Measurements from ENCODE around the gene SERPINA6.
"Not testable (repeated sequence)": the region's sequence is repeated elsewhere in the genome, so short reads cannot be mapped to it uniquely, and the experiment has no call there.

Gene SERPINA6

GRCh38 chr14:94354190-94354589 is 31.1 kb upstream of the SERPINA6 start:
- DNase-seq: not testable (repeated sequence)

GRCh38 chr14:94349276-94349675 is 26.1 kb upstream of the SERPINA6 start:
- DNase-seq: no peak

DNA sequence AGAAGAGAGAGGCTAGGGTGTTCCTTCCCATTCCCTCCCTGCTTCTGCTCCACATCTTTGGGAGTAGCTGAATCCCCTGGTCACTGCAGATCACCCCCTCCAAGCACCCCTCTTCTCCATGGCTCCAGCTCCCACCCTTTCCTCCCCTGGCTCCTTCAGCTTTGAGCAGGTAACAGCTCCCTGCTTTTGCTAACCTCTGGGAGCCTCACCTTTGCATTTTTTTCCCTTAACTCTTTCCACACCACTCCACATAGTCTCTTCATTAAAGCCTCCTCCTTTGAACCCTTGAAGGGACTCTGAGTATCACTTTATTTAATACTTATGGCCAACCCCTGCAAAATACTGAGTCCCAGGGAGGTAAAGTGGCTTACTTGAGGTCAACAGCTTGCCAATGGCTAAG is 25.7 kb upstream of the SERPINA6 start:
- no peak for DNase-seq

- no peak for DNase-seq
Measured at GRCh38 chr14:94346841-94347240, 23.7 kb upstream of the SERPINA6 start.

DNA sequence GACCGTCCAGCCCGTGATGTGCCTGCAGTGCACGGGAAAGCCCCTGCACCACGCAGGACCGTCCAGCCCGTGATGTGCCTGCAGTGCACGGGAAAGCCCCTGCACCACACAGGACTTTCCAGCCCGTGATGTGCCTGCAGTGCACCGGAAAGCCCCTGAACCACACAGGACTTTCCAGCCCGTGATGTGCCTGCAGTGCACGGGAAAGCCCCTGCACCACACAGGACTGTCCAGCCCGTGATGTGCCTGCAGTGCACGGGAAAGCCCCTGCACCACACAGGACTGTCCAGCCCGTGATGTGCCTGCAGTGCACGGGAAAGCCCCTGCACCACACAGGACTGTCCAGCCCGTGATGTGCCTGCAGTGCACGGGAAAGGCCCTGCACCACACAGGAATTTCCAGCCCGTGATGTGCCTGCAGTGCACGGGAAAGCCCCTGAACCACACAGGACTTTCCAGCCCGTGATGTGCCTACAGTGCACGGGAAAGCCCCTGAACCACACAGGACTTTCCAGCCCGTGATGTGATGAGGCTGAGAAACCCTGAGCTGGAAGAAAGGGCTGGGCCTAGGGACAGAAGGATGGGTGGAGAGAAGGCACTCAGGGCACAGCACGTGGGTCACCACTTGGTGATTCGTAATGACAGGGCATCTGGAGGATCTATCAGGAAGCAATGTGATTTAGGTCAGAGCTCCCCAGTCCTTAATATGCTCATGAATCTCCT is 23.1 kb upstream of the SERPINA6 start:
- DNase-seq: peak; percentile 87 to 95

DNA sequence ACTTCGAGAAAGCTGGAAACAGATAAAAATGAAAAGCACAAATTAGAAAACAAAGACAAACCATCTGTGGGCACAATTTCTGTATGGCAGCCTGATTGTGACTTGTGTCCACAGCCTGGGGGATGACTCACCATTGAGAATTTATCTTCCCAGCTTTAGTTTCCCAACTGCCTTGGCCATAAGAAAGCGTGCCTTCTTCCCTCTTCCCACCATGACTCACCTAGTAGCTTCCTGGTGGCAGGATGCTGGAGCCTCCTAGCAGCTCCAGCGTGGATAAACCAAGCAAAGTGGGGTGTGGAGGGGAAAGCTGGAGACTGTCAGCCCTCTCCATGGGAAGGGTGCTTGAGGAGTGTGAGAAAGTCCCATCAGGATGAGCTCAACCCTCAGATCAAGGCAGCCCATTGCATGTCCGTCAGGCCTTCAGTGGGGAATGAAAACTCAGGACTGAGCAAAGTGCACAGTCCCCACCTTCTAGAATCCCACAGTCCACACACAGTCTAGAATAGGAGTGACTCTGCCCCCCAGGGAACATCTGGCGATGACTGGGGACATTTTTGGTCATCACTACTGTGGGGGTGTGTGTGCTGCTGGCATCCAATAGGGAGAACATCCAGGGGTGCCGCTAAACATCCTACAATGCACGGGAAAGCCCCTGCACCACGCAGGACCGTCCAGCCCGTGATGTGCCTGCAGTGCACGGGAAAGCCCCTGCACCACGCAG is 22.4 kb upstream of the SERPINA6 start:
- DNase-seq: peak; percentile 70 to 81

DNA sequence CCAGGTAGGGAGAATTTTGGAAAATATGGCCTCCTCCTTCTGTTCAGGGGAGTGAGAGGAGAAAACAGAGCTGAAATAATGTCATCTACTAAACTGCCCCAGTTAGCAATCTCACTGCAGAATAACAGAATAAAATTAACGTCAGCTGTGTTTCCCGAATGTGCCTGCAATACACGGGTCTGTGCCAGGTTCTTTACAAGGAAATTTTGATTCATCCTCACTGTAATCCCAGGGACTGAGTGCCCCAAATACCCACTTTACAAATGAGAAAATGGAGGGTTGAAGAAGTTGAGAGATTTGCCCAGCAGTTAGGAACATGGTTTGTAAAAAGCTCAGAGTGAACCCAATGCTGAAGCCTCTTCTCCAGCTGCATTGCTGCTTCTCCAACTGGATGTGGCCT is 21.3 kb upstream of the SERPINA6 start:
- no peak for DNase-seq

DNA sequence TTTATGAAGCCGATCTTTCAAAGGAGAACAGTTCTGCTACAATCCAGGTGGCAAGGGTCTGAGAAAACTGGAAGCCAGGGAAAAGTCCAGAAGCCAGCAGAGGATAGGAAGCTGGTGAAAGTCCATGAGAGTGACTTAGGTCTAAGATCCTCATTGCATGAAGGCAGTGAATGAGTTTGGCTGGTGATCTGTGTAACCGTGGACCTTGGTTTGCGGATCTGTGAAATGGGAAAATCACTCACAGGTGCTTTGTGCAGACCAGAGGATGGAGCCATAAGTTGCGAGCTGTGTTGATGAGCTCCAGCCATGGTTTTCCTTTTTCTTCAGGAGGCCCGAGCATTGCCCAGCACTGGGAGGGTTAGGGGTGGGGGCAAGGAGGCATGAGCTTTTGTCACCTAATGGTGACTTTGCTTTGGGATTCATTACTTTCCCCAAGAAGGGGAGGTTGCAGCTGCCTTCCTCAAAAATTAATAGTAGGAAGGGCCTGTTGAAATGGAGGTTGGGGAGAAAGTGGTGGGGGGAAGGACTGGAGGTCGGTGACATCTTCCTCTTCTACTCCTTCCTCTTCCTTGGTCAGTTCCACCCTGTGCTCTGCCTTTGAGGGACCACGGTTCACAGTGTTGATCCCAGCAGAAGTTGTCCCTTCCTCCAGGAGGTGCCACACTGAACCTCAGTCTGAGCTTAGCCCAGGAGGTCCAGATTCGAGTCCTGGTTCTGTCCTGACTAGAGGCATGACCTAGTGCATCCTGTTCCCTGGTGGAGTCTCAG is 20.3 kb upstream of the SERPINA6 start:
- DNase-seq: peak; percentile 40 to 46

DNA sequence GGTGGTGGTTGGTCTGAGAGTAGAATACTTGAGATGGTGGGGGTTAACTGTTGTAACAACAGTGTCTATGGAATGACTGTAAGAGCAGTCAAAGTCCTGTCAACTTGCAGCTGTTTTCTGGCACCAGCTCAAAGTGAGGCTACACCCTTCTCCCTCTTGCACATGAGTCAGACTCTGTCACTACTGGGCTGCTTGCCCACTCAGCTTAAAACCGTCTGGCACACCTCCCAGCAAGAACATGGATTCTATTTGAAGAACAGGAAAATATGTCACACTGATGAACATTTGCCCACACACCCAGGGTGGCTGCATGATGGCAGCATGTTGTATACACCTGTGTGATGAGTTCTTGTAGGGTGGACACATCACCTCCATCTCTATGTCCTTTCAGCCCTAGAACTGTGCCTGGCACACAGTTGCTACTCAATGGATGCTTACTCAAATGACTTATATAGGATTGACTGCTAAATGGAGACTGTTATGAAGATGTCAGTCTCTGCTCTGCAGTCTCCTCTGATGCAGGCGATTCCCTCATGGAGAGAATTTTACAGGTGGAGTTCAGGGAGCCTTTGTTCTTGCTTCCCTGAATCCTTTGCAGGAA is 19.3 kb upstream of the SERPINA6 start:
- DNase-seq: peak; percentile 79

- peak; percentile 77 to 80 for DNase-seq
Measured at GRCh38 chr14:94341656-94342333, 18.7 kb upstream of the SERPINA6 start.

GRCh38 chr14:94340533-94340932 is 17.4 kb upstream of the SERPINA6 start:
- DNase-seq: no peak

GRCh38 chr14:94338023-94338422 is 14.9 kb upstream of the SERPINA6 start:
- DNase-seq: no peak

- no peak for DNase-seq
Measured at GRCh38 chr14:94337274-94337673, 14.1 kb upstream of the SERPINA6 start.

GRCh38 chr14:94334872-94335271 is 11.7 kb upstream of the SERPINA6 start:
- DNase-seq: no peak

GRCh38 chr14:94332587-94332986 is 9.5 kb upstream of the SERPINA6 start:
- DNase-seq: no peak

DNA sequence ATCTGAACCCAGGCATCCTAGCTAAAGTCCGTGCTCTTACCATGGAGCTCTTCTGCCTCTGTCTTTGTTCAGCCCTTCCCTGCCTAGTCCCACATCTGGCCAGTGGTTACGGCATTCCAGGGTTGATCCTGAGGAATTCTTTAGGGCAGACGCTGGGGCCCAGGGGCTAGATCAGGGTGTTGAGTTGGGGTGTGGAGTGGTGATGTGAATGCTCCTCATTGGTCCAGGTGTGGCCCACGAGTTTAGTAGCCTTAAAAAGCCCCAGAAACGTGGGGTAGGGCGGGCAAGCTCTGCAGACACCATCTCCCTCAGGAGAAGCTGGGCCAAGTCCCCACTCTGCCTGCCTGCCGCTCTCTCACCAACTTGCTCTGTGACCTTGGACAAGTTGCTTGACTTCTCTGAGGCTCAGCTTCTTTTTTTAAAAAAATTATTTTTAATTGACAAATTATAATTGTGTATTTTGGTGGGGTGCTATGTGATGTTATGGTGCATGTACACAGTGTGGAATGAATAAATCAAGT is 9.0 kb upstream of the SERPINA6 start:
- DNase-seq: no peak

DNA sequence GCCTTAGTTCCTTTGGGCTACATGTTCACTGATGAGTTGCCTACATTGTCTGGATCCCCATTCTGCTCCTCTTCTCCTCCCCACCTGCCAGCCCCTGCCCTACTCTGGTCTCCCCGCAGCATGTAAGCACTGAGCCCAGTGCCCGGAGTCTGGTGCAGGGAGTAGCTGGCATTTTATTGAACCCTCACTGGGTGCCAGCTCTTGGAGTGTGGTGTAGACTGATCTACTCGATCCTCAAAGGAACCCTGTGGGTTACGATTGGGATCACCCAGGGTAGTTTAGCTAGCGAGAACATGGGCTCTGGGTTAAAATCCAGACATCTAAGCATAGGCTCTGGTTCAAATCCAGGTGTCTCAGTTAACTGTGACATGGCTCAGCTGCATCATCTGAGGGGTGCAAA is 8.3 kb upstream of the SERPINA6 start:
- DNase-seq: no peak

DNA sequence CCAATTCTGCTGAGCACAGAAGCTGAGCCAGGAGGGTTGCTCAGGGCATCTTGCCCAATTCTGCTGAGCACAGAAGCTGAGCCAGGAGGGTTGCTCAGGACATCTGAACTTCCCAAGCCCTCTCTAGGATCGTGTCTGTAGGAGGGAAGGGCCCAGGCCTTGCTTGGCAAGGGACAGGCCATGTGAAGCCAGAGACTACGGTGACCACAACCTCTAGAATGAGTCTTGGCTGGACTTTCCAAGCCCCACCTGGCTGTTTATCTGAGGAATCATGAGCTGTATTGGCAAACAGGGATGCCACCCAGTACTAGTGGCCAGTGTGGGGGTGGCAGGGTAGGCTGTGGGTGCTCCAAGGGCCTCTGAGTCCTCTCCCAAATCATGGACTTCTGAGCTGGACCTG is 7.7 kb upstream of the SERPINA6 start:
- peak; percentile 36 to 42 for DNase-seq

- DNase-seq: no peak
Measured at GRCh38 chr14:94330432-94330831, 7.3 kb upstream of the SERPINA6 start.

DNA sequence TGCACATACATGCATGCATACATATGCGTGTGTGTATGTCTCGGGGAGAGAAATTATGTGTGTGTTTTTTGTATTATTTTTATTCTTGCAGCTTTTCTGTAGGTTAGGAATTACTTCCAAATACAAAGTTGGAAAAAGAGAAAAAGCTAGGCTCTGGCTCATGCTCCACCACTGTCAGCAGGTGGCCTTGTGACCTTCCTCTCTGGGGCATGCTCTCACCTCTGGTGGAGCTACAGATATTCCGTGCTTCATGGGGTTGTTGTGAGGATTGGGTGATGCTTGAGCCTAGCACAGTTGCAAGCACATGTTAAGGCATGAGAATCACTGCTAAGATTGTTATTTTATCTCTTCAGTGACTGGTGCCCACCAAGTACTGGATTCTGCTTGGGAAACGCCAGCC is 6.7 kb upstream of the SERPINA6 start:
- DNase-seq: no peak

DNA sequence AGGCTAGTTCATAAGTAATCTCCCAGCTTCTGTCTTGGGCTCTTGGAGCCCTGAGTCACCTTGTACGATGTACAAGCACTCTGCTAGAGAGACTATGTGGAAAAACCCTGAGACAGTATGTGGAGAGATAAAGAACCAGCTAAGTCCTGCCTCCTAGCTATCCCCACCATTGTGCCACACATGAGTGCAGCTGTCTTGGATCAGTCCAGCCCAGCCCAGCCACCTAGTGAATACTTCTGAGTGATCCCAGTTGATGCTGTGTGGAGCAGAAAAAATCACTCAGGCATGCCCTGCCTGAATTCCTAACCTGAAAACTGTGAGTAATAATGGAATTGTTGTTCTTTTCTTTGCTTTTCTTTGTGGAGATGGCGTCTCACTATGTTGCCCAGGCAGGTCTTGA is 5.1 kb upstream of the SERPINA6 start:
- DNase-seq: no peak
